HTR-8/SVneo (cell line): ENCODE measurements around the gene SH3GLB2.
"Not testable (repeated sequence)": the region's sequence is repeated elsewhere in the genome, so short reads cannot be mapped to it uniquely, and the experiment has no call there.

Source experiments
- DNase-seq: peaks from one replicate; pipeline ENCODE4 v3.0.0; 2011; ENCODE audit warnings: low spot score, mixed read lengths; ENCODE audit not compliant: insufficient read length
- FAIRE-seq: peaks from 2 replicates; lab custom pipeline; 2011; peaks lifted over from hg19 to GRCh38; lab: Jason Lieb, UNC

Gene SH3GLB2

GRCh38 chr9:129054163-129054851, 26.2 kb upstream of the SH3GLB2 start:
- DNase-seq (no peak), FAIRE-seq (no peak)

DNA sequence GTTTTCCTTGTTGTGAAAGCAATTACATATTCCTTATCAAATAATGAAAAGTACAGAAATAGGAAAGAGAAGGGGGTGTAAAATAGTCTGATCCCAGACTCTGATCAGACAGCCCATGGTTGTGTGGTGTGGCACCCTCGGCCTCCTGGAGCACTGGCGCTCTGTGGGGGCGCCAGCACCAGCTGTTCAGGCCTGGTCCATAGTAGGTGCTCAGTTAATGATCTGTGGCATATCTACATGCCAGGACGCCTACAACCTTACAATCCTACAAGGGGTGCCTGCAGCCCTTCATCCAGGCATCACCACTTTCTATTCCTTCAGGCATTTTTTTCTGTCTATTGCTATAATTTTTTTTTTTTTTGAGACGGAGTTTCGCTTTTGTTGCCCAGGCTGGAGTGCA, 24.9 kb upstream of the SH3GLB2 start:
- DNase-seq (no peak), FAIRE-seq (no peak)

GRCh38 chr9:129052592-129052991, 24.5 kb upstream of the SH3GLB2 start:
- FAIRE-seq, result no peak
- no peak for DNase-seq

DNA sequence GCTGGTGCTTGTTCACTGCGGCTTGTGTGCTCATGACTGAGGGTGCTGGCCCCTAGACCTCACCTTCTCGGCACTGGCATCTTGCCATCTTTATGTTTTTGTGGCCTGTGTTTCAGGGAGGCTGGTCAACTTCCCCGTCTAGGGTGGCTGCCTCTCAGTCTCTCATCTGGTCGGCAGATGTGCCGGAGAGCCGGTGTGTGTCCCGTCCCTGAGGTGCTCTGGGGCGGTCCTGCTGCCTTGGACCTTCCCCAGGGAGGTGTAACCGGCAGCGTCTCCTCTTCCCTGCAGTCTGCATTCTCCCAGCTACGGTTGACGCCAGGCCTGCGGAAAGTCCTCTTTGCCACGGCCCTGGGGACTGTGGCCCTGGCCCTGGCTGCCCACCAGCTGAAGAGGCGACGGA, 13.9 kb upstream of the SH3GLB2 start:
- FAIRE-seq, result no peak
- DNase-seq, result no peak

DNA sequence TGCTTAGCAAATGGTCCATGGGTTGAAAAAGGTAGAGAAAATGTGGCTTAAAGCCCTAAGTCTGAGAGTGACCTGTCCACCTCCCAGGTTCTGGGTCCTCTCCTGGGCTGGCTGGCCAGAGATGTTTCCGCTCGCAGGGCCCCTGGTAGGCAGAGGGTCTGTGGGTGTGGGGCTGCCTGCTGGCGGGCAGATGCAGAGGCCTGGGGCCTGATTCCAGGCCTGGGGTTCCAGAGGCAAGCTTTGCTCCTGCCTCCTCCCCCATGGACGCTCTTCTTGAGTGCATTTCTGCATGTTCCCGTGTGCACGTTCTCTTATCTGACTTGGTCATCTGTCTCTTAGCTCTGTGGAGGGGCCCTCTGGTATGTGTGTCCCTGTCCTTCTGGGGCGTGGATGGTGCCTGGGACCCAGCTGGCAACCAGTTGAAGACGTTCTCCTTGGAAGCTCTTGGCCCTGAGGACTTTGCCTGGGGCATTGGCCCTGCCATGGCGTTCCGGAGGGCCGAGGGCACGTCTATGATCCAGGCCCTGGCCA, 12.0 kb upstream of the SH3GLB2 start:
- FAIRE-seq (no peak), DNase-seq (no peak)

DNA sequence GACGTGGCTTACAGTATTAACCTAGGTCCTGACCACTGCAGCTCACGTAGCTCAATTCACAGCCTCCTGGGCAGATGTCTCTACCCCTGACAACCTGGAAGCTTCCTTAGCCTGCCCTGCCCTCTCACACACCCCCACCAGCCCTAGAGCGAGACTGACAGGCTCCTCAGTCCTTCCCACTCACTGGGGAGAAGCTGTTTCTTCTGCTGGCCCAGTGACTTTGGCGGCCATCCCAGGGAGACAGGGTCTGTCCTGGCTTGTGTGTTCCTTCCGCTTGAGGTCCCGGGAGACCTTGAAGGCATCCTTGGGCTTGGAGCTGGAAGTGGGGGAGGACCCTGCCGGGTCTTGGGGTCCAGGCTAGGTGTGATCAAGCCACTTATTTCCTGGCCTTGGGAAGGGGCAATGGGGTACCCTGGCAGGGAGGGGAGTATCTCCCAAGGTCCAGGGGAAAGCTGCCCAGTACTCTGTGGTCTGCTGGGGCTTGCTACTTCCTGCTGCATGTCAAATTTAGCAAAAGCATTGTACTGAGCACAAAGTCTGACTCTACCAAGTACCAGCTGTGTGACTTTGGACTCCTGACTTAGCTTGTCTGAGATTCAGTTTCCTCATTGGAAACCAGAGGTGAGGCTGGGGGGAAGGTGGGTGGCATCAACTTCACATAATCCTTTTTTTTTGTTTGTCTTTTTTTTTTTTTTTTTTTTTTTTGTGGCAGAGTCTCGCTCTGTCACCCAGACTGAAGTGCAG, 10.2 kb upstream of the SH3GLB2 start:
- DNase-seq, result no peak
- FAIRE-seq, result no peak

DNA sequence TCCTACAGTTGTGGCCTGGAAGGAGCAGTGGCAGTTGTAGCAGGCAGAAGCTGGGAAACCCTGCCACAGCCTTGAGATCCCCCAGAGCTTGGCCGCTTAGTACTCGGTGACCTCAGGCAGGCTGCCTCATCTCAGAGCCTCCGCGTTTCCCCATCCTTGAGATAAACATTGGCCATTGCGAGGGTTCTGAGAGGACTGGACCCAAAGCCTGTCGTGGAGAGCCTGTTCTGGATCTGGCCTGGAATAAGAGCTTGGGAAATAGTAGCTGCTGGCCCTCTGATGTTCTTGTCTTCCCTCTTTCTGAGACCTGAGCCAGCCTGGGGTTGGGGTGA, 9.6 kb upstream of the SH3GLB2 start:
- DNase-seq (no peak), FAIRE-seq (no peak)

DNA sequence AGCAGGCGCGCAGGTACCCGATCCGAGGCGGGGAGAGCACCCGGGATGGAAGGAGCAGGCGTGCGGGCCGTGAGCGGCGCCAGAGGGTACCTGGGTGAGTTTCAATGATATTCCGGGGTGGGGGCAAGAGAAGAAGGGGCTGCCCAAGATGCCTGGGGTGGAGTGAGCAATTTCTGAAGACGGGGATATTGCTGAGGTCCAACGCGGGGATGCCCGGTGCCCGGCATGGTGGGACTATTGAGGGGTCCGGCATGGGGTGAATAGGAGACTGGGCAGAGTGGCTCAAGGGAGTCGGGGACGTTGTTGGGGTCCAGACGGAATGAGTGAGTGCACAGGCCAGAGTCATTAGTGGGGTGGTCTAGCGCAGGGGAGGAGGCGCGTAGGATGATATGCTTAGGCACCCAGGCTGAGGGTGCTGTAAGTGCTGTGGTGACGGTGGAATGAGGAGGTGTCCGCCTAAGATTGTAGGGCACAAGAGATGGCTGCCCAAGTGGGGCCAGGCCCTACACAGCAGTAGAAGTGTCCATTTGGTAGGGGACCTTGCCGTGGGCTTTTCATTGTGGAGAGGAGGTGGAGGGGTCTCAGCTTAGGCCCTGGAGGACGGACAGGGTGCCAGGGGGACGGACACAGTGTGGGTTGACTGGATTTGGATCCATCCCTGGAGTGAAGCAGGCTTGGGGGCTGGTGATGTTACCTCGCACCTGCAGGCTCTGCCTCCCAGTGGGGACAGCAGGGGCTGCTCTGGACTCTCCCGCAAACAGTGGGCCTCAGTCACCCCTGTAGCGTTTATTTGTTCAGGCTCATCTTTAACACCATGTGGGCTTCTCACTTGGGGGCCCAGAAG, 9.0 kb upstream of the SH3GLB2 start:
- FAIRE-seq, result no peak

DNA sequence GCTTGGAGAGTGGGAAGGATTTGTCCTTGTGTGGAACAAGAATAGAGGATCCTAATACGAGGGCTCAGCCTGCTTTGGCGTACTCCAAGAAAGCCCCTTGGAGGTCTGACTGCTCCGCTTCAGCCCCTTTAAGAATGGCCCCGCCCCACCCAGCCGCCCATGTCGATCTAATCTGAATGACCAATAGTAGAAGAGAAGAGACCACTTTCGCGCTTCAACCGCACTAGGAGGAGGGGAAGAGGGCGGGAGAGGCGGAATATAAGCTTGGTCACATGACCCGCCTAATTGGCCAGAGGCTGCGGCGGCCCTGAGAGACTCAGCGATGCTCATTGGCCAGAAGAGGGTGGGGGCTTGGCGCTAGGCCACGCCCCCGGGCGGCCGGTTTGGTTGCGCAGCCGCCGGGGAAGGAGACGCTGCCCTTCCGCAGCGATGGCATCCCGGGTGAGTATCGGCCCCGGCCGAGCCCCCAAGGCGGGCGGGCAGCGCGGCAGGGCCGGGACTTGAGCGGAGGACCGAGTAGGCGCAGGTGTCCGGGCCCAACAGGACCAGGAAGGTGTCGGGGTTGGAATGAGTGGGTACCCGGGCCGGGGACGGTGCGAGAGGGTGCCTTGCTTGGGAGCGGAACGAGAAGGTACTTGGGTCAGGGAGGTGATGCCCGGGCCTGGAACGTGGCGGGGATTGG, 8.3 kb upstream of the SH3GLB2 start, which contains the start of gene MIGA2:
Gene MIGA2 (plus strand): TSS at position 386 of the 682 bp plus-strand sequence. CDS start 3,969 bp downstream, outside the sequence.
- DNase-seq (peak; percentile 98), FAIRE-seq (peak; percentile 49)

More for the DNA sequence above, 9.0 kb upstream of the SH3GLB2 start:
- no peak for DNase-seq

GRCh38 chr9:129035838-129036237, 7.7 kb upstream of the SH3GLB2 start:
- DNase-seq, FAIRE-seq: not testable (repeated sequence)

DNA sequence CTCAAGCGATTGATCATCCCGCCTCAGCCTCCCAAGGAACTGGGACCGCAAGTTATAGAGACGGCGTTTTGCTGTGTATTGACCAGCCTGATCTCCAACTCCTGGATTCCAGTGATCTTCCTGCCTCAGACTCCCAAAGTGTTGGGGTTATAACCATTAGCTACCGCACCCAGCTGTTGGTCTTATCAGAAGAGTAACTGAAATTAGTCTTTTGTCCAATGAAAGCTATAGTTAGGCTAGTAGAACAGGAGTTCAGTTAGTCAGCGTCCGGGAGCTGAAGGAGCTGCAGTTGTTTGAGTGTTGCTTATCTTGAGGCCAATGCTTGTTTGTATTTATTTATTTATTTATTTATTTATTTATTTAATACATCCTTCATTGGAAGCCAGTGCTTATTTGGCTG, 5.1 kb upstream of the SH3GLB2 start:
- no peak for FAIRE-seq
- DNase-seq, result no peak

DNA sequence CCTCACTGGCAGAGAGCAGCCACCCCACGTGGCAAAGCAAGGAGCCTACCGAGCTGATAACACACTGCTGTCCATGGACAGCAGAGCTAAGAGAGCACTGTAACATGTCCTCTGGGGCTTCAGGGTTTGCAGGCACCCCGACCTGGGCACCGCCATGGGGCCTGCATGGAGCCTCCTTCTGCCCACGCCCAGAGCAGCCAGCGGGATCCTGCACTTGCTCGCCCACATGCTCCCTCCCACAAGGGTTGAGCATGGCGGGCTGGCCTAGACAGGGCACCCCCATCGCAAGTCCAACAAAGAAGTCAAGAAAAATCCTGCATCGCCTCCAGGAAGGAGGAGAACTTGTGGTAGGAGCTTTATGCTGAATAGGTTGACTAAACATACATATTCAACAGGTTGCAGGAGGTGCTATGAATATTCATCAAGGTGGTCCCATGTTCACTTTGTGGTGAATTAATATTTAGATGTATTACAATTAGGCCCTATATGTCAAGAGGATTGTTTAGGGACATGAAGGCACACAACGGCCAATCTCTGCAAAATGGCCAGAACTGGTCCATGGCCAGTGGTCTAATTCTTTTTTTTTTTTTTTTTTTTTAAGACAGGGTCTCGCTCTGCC, 4.5 kb upstream of the SH3GLB2 start:
- no peak for FAIRE-seq
- no peak for DNase-seq

- DNase-seq, result no peak
- no peak for FAIRE-seq
Measured at GRCh38 chr9:129031514-129031913, 3.4 kb upstream of the SH3GLB2 start.

GRCh38 chr9:129030191-129030590, 2.1 kb upstream of the SH3GLB2 start:
- FAIRE-seq, result no peak
- no peak for DNase-seq

DNA sequence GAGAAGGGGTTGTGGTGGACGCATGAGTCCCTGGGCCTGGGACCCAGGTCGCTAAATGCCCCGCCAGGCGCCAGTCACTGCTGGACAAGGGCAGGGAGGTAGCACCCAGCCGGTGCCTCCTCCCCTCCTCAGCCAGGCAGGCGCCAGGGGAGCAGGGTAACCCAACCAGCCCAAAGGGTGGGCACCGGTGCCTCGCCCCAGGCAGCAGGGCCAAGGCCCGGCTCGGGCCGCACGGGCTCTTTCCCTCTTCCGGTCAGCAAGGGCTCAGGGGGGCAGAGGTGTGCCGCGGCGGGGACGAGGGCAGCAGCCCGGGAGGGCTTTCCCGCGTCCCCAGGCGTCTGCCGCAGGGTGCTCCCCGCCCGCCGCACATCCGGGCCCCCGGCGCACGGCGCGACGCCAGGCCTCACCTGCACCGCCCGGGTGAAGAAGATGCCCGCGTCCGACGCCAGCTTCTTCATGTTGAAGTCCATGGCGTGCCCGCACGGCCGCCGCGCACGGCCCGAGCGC, 393 bp downstream of the SH3GLB2 start:
- FAIRE-seq (no peak), DNase-seq (no peak)

DNA sequence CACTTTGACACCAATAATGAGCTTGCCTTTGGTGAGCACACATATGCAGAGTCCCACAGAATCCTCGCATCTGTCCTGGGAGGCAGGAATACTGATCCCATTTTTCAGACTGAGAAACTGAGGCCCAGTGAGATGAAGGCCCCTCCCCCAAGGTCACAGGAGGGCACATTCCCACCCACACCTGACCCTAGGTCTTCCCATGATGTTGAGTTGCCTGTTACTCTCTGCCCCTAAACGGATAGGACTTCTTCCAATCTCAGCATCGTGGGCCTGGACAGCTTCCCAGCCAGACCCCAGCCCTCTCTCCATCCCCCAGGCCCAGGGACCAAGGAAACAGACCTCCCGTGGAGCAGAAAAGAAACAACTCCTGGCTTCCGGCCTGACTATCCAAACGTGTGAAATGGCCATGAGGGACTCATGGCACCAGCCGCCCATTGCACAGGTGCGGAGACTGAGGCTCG, 877 bp downstream of the SH3GLB2 start:
- DNase-seq, result no peak
- no peak for FAIRE-seq

- FAIRE-seq, result no peak
- no peak for DNase-seq
Measured at GRCh38 chr9:129026442-129027223, 1.5 kb downstream of the SH3GLB2 start.

- FAIRE-seq (no peak), DNase-seq (no peak)
Measured at GRCh38 chr9:129023908-129024233, 4.3 kb downstream of the SH3GLB2 start.
